ENCODE results near the gene MYBPC2. TPM values are rescaled to one million over a fixed set of nuclear protein-coding genes. Genes with fewer than 3 reads are reported as not detected.

The MYBPC2 gene
- total RNA-seq, 1 donor from 2014 or later, result not detected

DNA sequence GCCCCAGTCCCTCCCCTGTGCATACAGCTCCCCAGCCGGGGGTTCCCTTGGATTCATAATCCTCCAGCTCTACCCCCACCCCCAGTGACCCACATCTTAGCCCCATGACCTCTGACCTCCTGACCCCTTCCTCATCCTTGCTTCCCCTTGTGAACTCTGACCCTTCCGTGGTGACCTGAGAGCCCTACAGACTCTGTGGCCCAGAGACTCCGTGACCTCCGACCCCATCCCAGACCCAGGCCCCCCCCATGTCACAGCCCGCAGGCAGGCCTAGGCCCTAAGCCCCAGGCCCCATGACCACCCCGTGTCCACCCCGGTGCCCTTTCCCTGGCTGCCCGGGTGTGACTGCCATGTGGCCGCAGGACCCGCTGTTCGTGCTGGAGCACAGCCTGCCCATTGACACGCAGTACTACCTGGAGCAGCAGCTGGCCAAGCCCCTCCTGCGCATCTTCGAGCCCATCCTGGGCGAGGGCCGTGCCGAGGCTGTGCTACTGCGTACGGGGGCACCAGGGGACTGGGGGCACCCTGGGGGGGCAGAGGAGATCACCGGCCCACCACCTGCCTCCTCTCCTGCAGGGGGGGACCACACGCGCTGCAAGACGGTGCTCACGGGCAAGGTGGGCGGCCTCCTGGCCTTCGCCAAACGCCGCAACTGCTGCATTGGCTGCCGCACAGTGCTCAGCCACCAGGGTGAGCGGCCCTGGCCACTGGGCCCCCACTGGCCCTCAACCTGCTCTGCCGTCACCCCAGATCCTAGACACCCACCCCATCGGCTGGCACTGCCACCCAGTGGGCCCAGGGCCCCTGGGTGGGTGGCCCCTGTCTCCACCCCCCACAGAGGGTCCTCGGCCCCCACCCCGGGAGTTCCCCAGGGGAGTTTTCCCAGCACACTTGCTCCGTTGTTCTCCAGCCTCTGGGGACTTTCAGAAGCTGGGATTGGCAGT, 16.4 kb upstream of the MYBPC2 start:
- Mint-ChIP-seq H3K9me3 (ENCODE audit: unreplicated experiment) (no peaks in the 10 kb centered on the region), H3K27me3 (ENCODE audit: unreplicated experiment) (peaks cover 11% of the 10 kb centered on the region), H3K27ac (ENCODE audit: unreplicated experiment) (no peak overlapping the region), H3K4me1 (ENCODE audit: unreplicated experiment) (peaks cover 3% of the 10 kb centered on the region), H3K4me3 (ENCODE audit: unreplicated experiment) (no peak overlapping the region), H3K36me3 (ENCODE audit: unreplicated experiment) (peaks cover 2% of the 10 kb centered on the region)
- no peak for DNase-seq (ENCODE audit: extremely low spot score, unreplicated experiment)
- TF ChIP-seq, protein P1, sequence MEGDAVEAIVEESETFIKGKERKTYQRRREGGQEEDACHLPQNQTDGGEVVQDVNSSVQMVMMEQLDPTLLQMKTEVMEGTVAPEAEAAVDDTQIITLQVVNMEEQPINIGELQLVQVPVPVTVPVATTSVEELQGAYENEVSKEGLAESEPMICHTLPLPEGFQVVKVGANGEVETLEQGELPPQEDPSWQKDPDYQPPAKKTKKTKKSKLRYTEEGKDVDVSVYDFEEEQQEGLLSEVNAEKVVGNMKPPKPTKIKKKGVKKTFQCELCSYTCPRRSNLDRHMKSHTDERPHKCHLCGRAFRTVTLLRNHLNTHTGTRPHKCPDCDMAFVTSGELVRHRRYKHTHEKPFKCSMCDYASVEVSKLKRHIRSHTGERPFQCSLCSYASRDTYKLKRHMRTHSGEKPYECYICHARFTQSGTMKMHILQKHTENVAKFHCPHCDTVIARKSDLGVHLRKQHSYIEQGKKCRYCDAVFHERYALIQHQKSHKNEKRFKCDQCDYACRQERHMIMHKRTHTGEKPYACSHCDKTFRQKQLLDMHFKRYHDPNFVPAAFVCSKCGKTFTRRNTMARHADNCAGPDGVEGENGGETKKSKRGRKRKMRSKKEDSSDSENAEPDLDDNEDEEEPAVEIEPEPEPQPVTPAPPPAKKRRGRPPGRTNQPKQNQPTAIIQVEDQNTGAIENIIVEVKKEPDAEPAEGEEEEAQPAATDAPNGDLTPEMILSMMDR (IDR thresholded peaks at IDR 0.05), result no peak

DNA sequence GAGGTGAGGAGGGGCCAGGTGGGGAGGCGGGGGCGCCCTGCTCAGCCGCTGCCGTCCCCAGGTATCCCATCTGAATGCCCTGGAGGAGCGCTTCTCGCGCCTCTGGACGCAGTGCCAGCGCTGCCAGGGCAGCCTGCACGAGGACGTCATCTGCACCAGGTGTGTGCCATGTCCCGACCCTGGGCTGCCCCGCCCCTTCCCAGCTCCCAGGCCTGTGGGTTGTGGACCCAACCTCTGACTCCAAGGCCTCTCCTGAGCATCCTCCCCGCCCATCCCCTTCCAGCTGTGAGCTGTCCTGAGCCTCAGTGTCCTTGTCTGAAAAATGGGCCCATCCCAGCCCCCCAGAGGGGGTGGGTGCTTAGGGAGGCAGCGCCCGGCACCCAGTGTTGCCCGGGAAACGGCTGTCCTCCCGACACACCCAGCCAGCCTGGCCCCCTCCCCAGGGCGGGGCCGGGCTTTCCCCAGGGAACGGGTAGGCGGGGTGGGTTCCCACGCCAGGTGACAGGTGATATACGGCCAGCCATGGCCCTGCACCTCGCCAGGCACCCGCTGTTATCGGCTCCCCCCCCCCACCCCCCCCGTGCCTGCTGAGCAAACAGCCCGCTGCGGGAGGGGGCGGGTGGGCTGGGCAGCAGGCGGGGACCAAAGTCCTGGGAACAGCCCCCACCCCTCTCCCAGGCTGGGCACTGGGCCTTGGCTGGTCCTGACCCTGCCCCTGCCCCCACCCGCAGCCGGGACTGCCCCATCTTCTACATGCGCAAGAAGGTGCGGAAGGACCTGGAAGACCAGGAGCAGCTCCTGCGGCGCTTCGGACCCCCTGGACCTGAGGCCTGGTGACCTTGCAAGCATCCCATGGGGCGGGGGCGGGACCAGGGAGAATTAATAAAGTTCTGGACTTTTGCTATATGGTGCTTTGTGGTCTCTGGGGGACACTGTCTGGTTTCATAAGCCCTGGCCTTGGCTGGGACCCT, 15.3 kb upstream of the MYBPC2 start:
- Mint-ChIP-seq H3K36me3 (ENCODE audit: unreplicated experiment) (no peaks in the 10 kb centered on the region), H3K27me3 (ENCODE audit: unreplicated experiment) (peaks cover 11% of the 10 kb centered on the region), H3K4me3 (ENCODE audit: unreplicated experiment) (no peak overlapping the region), H3K4me1 (ENCODE audit: unreplicated experiment) (peaks cover 3% of the 10 kb centered on the region), H3K9me3 (ENCODE audit: unreplicated experiment) (no peaks in the 10 kb centered on the region), H3K27ac (ENCODE audit: unreplicated experiment) (no peak overlapping the region)
- DNase-seq (ENCODE audit: extremely low spot score, unreplicated experiment), result no peak
- TF ChIP-seq, protein P1 (IDR thresholded peaks at IDR 0.05), result no peak

DNA sequence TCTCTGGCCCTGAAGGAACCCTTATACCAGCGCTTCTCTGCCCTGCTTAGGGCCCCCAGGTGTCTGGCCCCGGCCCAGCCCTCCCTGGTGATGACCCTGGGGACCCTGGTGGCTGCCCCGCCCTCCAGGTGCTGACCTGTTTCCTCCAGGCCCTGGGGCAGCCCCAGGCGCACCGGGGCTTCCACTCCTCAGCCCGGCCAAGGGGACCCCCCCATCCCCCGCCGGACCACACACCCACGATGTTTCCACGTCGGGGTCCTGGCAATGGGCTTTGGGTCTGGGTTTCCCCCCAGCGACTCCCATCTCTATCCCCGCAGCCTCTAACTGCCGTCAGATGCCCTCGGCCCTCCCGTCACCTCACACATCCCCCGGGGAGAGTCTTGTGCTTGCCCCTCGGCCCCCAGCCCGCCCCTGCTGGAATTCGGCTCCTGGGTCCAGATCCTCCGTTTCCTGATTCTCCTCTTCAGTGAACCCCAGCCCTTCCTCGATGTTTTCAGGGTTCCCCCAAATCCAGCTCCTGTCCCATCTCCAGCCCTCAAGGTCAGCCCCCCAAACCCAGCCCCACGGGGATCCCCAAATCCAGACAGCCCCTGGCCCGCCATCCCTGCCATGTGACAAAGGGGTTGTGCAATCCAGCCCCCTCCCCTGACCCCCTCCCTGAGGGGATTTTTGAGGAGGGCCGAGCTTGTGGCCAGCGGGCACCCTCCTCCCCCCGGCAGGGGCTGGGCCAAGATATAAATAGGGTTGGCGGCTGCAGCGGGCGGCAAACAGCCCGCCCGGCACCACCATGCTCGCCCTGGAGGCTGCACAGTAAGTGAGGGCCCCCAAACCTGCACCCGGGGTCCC, 14.3 kb upstream of the MYBPC2 start, which contains the start of gene SPIB:
Gene SPIB (plus strand): TSS at position 763 of the 846 bp plus-strand sequence. CDS start 25 bp downstream, at position 788.
- no peak for DNase-seq (ENCODE audit: extremely low spot score, unreplicated experiment)
- Mint-ChIP-seq H3K27me3 (ENCODE audit: unreplicated experiment) (peaks cover 11% of the 10 kb centered on the region), H3K36me3 (ENCODE audit: unreplicated experiment) (no peaks in the 10 kb centered on the region), H3K27ac (ENCODE audit: unreplicated experiment) (no peak within 1 kb of the TSS), H3K4me3 (ENCODE audit: unreplicated experiment) (no peak within 1 kb of the TSS), H3K9me3 (ENCODE audit: unreplicated experiment) (no peaks in the 10 kb centered on the region), H3K4me1 (ENCODE audit: unreplicated experiment) (peaks cover 3% of the 10 kb centered on the region)
- TF ChIP-seq, protein P1 (IDR thresholded peaks at IDR 0.05), result no peak

DNA sequence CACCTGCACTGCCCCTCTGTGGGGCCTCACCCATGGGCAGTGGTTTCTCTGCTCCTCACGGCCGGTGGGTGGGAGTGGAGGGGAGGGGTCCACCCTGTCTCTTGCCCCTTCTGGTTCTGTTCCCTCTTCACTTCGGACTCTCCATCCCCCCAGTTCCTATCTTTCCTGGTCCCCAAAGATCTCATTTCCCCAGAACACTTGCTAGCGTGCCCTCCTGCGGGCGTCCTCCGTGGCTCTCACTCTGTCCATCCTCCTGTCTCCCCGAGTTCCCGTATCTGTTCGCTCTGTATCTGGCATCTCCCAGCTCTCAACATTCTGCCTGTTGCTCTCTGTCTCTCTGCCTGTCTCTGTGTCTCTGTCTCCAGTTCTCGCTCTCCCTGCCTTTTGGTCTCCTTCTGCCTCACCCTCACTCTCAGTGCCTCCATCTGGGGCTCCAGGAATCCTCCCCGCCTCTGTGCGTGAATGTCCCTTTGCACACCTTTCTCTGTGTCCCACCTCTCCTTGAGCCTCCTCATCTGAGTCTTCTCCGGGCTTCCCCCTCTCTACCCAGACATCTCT, 13.6 kb upstream of the MYBPC2 start:
- Mint-ChIP-seq H3K36me3 (ENCODE audit: unreplicated experiment) (no peaks in the 10 kb centered on the region), H3K9me3 (ENCODE audit: unreplicated experiment) (no peaks in the 10 kb centered on the region), H3K27ac (ENCODE audit: unreplicated experiment) (no peak overlapping the region), H3K27me3 (ENCODE audit: unreplicated experiment) (peaks cover 11% of the 10 kb centered on the region), H3K4me3 (ENCODE audit: unreplicated experiment) (no peak overlapping the region), H3K4me1 (ENCODE audit: unreplicated experiment) (peaks cover 3% of the 10 kb centered on the region)
- TF ChIP-seq, protein P1 (IDR thresholded peaks at IDR 0.05), result no peak
- DNase-seq (ENCODE audit: extremely low spot score, unreplicated experiment), result no peak
